HG03135 (cell line): ENCODE data around the gene SUSD2.
"Not testable (repeated sequence)": the region's sequence is repeated elsewhere in the genome, so short reads cannot be mapped to it uniquely, and the experiment has no call there.

Source experiments
- ATAC-seq: cut with Tn5 transposase; IDR thresholded peaks from one replicate; pipeline ENCODE4 v1.9.1; 2021; ENCODE audit warnings: mild to moderate bottlenecking, moderate library complexity; ENCODE audit not compliant: unreplicated experiment

SUSD2 gene

DNA sequence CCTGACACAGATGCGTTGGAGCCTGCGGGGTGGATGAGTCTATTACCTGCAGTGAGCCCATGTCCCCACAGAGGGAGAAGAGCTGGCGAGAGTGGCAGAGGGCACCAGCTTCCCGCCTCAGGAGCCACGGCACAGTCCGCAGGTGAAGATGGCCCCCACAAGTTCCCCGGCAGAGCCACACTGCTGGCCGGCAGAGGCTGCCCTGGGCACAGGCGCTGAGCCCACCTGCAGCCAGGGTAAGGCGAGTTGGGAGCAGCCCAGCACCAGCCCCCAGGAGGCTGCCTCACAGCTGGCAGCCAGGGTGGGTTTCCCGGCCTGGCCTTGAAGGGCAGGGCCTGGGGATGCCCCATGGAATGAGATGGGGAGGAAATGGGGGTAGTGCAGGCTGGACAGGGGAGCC is 5.2 kb upstream of the SUSD2 start:
- ATAC-seq = no peak

DNA sequence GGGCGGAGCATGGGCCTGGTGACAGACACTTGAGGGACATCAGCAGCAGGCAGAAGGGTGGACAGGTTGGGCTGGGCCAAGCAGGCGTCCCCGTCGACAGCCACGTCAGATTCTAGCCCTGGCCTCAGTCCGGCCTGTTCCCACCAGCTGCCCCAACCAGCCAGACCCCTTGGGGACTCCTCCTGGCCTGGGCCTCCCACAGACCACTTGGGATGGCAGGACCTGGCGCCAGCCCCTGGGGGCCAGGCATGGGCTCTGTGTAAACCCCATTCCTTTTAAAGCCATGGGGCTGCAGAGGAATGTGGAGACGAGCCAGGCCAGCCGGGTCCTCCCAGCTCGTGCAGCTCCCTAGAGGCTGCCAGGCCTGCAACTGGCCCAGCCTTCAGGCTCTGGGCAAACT is 4.7 kb upstream of the SUSD2 start:
- no peak for ATAC-seq

DNA sequence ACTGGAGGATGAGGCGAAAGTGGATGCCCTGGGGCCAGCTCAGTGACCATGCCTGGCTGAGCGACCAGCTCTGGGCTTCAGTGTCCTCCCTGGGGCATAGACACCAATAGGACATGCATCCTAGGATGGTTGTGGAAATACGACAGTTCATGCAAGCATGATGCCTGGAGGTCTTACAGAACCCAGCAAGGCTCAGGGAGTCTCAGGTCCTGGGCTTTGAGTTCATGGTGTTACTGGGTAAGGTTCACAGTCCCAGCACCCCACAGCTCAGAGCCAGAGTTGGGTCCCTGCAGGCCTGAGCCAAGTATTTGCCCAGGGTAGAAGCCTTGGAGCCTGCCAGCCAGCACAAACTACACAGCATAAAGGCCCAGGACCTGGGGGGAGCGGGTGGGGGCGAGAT is 4.2 kb upstream of the SUSD2 start:
- no peak for ATAC-seq

DNA sequence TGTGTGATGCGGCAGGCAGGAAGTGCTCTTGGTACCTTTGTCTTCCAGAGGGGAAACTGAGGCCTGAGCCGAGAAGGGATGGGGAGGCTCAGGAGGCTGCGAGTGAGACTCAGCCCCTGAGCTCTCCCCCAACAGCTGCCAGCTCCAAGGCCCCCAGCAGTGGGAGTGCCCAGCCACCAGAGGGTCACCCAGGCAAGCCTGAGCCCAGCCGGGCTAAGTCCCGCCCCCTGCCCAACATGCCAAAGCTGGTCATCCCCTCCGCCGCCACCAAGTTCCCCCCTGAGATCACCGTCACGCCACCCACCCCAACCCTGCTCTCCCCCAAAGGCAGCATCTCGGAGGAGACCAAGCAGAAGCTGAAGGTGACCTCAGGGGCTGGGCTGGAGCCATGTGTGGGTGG is 3.8 kb upstream of the SUSD2 start:
- no peak for ATAC-seq

DNA sequence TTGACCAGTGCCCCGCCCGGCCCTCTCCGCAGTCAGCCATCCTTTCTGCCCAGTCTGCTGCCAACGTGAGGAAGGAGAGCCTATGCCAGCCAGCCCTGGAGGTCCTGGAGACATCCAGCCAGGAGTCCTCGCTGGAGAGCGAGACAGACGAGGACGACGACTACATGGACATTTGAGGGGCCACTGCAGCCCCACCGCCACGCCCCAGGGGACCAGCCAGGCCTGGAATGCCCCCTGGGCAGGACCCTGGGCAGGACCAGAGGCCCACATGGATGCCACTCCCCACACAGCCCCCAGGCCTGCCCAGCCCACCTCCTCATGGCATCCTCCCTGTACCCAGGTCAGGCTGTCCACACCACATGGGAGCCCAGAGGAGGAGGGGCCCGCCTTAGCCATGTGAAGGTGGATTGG is 3.3 kb upstream of the SUSD2 start:
- no peak for ATAC-seq

DNA sequence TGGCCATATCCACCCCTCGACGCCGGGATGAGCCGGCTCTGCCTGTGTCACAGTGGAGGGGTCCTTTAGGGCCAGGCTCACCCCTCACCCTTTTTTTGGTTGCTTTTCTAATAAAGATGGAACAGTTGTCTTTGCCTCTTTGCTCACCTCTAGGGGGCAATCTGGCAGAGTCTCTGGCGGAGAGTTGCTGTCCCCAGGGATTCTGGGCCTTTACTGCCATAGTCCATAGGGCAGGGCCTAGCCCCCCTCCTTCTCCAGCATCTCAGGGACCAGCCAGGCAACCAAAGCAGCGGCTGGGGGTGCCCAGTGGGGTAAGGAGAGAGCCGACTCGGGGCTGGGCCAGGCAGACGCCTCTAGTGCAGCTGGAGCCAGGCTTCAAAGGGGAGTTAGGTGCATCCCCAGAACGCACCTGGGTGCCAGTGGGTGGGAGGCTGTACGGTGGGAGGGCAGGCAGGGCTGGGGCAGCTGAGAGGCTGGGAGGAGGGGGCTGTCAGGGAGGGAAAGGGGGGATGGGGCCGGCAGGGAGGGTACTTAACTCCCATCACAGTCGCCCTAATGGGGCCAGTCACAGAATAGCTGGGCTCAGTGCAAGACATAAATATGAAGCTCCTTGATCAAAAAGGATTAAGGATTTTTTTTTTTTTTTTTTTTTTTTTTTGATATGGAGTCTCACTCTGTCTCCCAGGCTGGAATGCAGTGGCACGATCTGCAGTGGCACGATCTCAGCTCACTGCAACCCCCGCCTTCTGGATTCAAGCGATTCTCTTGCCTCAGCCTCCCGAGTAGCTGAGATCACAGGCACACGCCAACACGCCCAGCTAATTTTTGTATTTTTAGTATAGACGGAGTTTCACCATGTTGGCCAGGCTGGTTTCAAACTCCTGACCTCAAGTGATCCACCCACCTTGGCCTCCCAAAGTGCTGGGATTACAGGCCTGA is 2.5 kb upstream of the SUSD2 start:
- no peak for ATAC-seq

DNA sequence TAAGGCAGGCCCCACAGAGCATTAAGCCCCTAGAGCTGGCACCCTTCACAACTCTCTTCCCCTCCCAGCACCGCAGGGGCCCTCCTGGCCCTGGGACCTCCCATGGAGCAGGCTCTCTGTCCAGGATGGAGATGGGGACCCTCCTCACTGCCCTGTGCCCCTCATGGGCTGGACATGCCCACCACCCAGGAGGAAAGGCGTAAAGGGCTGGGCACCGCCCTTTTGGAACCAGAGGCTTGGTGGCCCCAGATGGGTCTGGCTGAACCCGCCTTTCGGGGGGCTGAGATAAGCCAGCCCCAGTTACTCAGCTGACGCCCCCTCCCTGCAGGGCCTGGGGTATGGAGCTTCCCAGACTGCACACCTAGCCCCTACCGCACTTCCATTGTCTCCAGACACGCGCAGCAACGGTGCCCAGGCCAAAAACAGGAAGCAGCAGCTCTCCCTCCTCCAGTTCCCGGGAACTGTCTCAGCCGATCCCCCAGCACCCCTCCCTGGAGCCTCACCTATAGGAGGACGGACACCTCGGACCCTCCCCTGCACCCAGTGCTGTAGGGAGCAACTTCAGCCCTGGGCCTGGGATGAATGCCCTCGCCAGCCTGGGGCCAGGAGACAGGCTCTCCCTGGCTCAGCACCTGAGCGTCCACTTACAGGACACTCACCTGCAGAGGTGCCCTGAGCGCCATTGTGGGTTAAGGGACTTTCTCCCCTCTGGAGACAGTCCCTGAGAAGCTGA is 1.6 kb upstream of the SUSD2 start:
- ATAC-seq = no peak

DNA sequence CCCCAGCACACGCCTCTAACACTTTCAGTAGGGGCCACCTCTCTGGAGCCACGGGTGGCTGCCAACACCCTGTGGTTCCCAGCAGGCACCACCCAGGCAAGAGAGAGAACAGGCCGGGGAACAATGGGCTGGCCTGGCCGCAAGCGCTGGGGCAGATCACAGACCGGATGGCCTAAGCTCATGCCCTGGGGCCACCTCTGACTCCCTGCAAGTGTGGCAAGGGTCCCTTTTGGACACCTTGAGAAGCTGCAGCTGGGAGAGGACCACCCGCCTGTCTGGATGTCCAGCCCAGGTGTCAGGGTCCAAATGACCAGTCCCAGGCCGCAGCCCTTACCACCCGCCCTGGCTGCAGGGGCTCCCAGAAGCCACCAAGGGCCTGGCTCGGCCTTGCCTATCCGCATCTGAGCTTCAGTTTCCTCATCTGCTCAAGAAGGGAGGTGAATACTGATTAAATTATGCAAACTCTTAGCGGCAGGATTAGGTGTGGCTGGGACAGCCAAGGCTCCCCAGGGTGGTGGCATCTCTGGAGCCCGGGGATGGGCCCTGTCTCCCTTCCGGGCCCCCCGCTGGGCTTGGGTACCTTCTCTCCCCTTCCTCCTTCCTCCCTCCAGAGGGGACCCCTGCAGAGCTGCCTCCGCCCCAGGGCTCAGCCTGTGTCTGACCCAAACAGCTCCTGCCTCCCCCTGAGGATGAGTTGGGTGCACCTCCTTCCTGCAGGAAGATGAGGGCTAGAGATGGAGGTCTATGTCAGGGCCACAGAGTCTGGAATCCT is 785 bp upstream of the SUSD2 start:
- no peak for ATAC-seq

DNA sequence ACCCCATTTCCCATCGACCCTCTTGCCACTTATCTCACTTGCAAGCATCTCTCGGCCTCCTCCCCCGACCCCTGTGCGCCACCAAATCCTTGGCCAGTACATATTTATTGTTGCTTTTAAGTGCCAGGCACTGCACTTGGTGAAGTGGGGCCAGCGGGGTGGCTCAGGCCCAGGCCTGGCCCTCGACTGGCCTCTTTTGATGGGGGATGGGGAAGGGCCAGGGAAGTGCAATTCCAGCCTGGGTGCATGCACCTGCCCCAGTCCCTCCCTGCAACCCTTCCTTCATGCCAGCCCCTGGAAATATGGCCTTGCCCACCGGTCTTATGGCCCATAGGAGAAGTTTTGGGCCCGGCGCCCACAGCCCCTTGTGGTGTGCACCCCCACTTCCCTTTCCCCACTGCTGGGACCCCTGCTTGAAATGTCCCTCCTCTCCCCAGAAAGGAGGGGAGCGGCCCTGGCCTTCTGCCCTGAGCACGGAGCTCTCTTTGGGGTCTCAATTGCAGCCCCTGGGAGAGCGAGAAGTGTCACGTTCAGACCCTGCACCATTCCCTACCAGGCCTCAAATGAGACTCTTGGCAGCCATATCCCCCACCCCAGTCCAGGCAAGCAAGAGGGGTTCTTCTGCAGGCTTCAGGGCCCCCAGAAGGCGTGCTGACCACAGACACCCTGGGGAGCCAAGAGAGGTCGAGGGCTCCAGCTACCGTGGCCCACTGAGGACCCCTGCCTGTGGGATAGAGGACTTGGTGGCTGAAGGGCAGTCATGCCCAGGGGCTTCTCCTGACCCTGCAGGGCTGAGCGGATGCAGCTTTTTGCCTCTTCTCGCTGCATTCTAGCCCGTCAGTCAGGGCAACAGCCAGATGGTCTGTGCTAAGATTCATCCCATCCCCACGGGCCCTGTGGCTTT is 961 bp downstream of the SUSD2 start:
- no peak for ATAC-seq

DNA sequence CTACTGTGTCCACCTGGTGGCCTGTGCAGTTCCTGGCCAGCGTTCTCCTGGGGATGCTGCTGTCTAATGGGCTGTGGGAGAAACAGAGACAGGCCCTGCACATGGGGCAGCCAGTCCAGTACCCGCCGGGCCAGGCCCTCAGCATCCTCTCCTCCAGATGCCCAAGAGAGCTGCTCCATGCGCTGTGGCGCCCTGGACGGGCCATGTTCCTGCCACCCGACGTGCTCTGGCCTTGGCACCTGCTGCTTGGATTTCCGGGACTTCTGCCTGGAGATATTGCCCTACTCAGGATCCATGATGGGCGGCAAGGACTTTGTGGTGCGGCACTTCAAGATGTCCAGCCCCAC is 1.6 kb downstream of the SUSD2 start:
- ATAC-seq = not testable (repeated sequence)

DNA sequence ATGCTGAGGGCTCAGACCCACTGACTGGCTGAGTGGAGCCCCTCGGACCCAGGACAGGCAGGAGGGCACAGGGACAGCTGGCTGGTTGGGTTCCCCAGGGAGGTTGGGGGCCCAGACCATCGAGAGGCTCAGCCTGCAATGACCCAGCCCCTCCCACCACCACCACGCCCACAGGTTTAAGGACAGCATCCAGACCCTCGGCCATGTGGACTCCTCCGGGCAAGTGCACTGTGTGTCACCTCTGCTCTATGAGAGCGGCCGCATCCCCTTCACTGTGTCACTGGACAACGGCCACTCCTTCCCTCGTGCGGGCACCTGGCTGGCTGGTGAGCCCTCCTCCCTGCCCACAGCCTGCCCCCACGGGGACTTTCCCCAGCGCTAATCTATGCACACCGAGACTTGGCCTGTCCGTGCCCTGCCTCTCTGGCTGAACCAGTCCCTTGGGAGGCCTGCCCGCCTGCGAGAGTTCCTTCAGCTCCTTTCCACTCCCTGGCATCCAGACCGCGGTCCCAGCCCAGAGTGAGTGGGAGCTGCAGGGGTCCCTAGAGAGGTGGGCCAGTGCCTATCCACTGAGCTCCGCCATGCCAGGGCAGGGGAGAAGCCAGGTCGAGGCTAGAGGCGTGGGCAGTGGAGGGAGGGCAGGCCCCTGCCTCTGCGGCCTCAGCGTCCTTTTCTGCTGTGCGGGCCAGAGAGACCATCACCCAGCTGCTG is 2.2 kb downstream of the SUSD2 start:
- ATAC-seq = no peak

DNA sequence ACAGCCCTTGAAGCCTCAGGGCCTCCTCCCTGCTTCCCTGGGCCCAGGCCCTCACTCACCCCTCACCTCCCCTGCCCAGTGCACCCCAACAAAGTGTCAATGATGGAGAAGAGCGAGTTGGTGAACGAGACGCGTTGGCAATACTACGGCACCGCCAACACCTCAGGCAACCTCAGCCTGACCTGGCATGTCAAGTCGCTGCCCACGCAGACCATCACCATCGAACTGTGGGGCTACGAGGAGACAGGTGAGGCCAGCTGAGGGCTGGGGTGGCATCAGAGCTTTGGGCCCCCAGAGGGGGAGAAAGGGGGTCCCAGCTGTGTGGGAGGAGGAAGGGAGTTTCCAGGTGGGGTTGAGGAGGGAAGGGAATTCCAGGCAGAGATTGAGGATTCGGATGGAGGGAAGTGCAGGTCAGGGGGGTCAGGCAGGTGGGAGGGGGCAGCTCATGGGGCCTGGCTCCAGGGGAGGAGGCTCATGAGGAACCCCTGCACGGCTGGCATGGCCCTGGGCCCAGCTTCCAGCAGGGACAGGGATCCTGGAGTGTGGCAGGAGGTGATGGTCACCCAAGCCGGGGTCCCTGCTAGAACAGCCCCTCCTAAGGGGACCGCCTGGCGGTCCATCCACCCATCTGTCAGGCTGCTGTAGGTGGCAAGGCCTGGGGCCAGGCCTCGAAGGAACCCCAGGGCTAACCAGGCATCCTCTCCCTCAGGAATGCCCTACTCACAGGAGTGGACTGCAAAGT is 2.9 kb downstream of the SUSD2 start:
- no peak for ATAC-seq

DNA sequence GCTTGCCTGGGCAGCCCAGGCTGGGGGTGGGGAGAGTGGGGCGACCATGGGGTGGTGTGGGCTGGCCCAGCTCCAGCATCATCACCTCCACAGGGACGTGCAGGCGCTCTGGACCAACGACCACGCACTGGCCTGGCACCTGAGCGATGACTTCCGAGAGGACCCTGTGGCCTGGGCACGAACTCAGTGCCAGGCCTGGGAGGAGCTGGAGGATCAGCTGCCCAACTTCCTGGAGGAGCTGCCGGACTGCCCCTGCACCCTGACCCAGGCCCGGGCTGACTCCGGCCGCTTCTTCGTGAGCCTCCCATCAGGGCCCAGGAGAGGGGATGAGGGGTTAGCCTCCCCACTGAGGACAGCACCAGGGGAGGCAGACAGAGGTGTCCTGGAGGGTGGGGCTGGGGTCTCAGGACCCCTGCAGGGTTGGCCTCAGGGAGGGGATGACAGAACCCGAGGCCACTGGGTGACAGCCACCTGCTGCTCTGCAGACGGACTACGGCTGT is 3.8 kb downstream of the SUSD2 start:
- no peak for ATAC-seq

DNA sequence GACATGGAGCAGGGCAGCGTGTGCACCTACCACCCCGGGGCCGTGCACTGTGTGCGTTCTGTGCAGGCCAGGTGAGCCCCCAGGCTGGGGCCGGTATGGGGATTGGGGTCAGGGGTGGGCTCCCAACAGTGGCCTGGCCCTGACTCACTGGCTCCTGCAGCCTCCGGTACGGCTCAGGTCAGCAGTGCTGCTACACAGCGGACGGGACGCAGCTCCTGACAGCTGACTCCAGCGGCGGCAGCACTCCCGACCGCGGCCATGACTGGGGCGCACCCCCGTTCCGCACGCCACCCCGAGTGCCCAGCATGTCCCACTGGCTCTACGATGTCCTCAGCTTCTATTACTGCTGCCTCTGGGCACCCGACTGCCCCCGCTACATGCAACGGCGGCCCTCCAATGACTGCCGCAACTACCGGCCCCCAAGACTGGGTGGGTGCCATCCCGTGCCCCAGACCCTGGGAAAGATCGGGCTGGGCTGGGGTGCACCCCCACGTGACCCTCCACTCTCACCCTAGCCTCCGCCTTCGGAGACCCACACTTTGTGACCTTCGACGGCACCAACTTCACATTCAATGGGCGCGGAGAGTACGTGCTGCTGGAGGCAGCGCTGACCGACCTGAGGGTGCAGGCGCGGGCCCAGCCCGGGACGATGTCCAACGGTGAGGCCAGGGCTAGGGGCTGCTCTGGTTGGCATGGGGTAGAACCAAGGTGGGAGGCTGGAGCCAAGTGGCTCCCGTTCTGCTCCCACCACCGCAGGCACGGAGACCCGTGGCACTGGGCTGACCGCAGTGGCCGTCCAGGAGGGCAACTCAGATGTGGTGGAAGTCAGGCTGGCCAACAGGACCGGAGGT is 4.4 kb downstream of the SUSD2 start:
- no peak for ATAC-seq

DNA sequence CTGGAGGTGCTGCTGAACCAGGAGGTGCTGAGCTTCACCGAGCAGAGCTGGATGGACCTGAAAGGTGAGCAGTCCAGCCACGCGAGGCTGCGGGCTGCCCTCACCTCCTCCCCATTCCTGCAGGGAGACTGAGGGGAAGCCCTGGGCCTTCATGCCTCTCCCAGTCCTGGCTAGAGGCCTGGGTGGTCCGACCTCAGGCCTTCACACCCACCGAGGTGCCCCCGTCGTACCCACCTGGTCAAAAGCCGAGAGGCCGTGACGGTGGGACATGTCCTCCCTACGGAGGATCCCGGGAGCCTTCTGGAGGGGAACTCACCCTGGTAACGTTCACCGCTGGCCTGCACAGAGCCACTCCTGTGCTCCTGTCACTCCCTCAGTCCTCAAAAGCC is 5.1 kb downstream of the SUSD2 start:
- ATAC-seq = no peak

DNA sequence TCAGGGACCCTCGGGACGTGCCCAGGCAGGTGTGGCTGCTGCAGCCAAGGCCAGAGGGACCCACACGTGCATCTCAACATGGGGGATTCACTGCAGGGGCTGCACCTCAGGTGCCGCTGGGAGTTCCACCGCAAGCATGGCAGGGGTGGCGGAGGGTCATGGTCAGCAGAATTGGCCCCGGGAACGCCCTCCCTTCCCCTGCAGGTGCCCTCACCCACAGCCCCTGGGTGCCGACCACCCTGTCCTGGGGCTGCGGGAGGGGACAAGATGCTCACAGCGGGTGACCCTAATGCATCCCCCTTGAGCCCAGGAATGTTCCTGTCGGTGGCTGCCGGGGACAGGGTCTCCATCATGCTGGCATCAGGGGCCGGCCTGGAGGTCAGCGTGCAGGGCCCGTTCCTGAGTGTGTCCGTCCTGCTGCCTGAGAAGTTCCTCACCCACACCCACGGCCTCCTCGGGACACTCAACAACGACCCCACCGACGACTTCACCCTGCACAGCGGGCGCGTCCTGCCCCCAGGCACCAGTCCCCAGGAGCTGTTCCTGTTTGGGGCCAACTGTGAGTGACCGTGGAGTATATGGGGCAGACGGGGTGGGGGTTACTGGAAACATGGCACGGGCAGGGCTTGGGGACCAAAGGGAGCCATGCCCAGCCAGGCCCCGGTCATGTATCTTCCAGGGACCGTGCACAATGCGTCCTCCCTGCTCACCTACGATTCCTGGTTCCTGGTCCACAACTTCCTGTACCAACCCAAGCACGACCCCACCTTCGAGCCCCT is 5.8 kb downstream of the SUSD2 start:
- no peak for ATAC-seq
